ENCODE data around the gene SRP54. TPM values are rescaled to one million over a fixed set of nuclear protein-coding genes. Genes with fewer than 3 reads are reported as not detected.

Gene SRP54
- total and polyA plus RNA-seq, 2 of the 8 experiments (the other 6 are each of a cell fraction or from before 2014, with no cell fraction given) = 19.7 to 60.0 TPM

DNA sequence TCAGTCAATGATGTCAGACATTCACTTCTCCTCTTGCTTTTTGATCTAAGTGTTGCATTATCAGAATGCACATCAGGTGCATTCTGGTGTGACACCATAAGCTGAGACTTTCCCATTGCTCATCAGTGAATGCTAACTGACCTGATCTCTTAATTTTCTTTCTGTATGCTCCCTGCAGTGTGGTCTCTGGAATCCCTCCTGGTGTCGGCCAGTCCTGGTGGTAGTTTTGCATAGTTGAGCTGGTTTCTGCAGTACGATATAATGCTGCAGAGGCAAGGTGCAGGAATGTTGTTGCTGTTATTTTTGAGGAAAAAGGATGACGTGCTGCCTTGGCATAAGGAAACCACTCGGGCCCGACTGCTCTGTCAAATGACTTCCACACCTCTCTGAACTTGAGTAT is 11.0 kb upstream of the SRP54 start:
- no peak overlapping the region for H2AK5ac ChIP-seq (ENCODE audit: low read depth, low read length)
- H3K27ac ChIP-seq (ENCODE audit: low read depth, low read length) = no peak overlapping the region
- H2AFZ ChIP-seq (ENCODE audit: low read length) = no peak overlapping the region
- no peak overlapping the region for H3K9ac ChIP-seq (replicated peaks in 1 of 4; ENCODE audit: extremely low read depth in 1 of 4, low read depth in 3 of 4, low read length in 3 of 4)
- no peak overlapping the region for H3K14ac ChIP-seq (ENCODE audit: insufficient read length)
- no peak overlapping the region for H3K18ac ChIP-seq (ENCODE audit: extremely low read depth, low read length)
- H4K5ac ChIP-seq (ENCODE audit: insufficient read length, low read depth, low read length) = no peak overlapping the region
- no peak overlapping the region for H3K4me2 ChIP-seq (ENCODE audit: insufficient read depth in 1 of 2, low read depth in 2 of 2, low read length in 2 of 2)
- H3K4ac ChIP-seq (replicated peaks; ENCODE audit: insufficient read length, low read depth, low read length) = no peak overlapping the region
- DNase-seq (ENCODE audit: low read depth in 1 of 2, low spot score in 2 of 2) = no peak
- WGBS, 2 experiments (ENCODE audit: extremely low coverage in 1 of 2, insufficient coverage in 1 of 2, insufficient read length in 1 of 2, insufficient replicate concordance in 2 of 2, low coverage in 1 of 2, low lambda C conversion rate in 2 of 2, missing lambda C conversion rate in 1 of 2) = 85% methylated on average over 5 of the region's 5 CpGs; no CpG with 5 or more reads in 1 of the 2 experiments
- H3K79me1 ChIP-seq (ENCODE audit: low read depth, low read length) = no peaks in the 10 kb centered on the region
- H4K8ac ChIP-seq (ENCODE audit: extremely low read depth, insufficient read depth, low read length) = no peak overlapping the region
- no peaks in the 10 kb centered on the region for H3K27me3 ChIP-seq (replicated peaks in 1 of 4; ENCODE audit: control insufficient read depth in 3 of 4, extremely low read depth in 1 of 4, insufficient read depth in 3 of 4, low read length in 3 of 4)
- no peak overlapping the region for H2BK20ac ChIP-seq (ENCODE audit: low read length)
- H2BK5ac ChIP-seq (ENCODE audit: low read depth, low read length) = no peak overlapping the region
- no peak overlapping the region for H2BK120ac ChIP-seq (replicated peaks; ENCODE audit: low read depth, low read length)
- H2BK12ac ChIP-seq (ENCODE audit: low read depth, low read length) = no peak overlapping the region
- no peak overlapping the region for H2BK15ac ChIP-seq (ENCODE audit: low read length)
- no peak overlapping the region for H4K91ac ChIP-seq (replicated peaks; ENCODE audit: insufficient read length, low read length)
- no peak for FAIRE-seq
- no peak overlapping the region for H3K23ac ChIP-seq (ENCODE audit: insufficient read length)
- no peaks in the 10 kb centered on the region for H3K9me3 ChIP-seq (ENCODE audit: insufficient read depth in 2 of 2, low read depth in 1 of 2, low read length in 1 of 2)
- H3K23me2 ChIP-seq (ENCODE audit: low read depth, low read length) = no peaks in the 10 kb centered on the region
- CTCF ChIA-PET (ENCODE audit: partially characterized antibody) = interaction anchor here (2.2 kb wide), 1 partner anchor 9 kb away, joined by 7 read pairs; no protein-coding TSS in a partner anchor
- no peaks in the 10 kb centered on the region for H3K4me1 ChIP-seq (replicated peaks in 1 of 4; ENCODE audit: control insufficient read depth in 3 of 4, insufficient read depth in 4 of 4, low read length in 3 of 4)
- POLR2A ChIA-PET (ENCODE audit: partially characterized antibody) = interaction anchor here (1.0 kb wide), 1 partner anchor 11 kb away, joined by 5 read pairs; the partner anchor contains the start of gene SRP54
- no peak overlapping the region for H3K56ac ChIP-seq (replicated peaks; ENCODE audit: insufficient read length, low read depth, low read length)
- H3K36me3 ChIP-seq (ENCODE audit: control insufficient read depth in 2 of 4, insufficient read depth in 4 of 4, low read length in 3 of 4) = peaks cover 0 to 7% (median 2%) of the 10 kb centered on the region in 4 experiments; a peak in 3 of 8 replicates
- H3K4me3 ChIP-seq (ENCODE audit: extremely low read depth in 1 of 4, insufficient read depth in 2 of 4, low read depth in 3 of 4, low read length in 4 of 4) = no peak overlapping the region
- peaks cover 0 to 17% of the 10 kb centered on the region in 2 experiments; a peak in 2 of 4 replicates for H3K79me2 ChIP-seq (ENCODE audit: control insufficient read depth in 1 of 2, insufficient read depth in 2 of 2, low read length in 2 of 2)
- H4K20me1 ChIP-seq (replicated peaks in 1 of 2; ENCODE audit: control insufficient read depth in 1 of 2, insufficient read depth in 2 of 2, low read length in 2 of 2) = peaks cover 0 to 2% of the 10 kb centered on the region in 2 experiments
- TF ChIP-seq GABPA (IDR thresholded peaks at IDR 0.05; ENCODE audit: borderline replicate concordance, insufficient read depth, low read length) = no peak
- TF ChIP-seq POLR2A (IDR thresholded peaks at IDR 0.05; ENCODE audit: control extremely low read depth in 1 of 2, low read depth in 2 of 2, low read length in 2 of 2) = no peak
- no peak for TF ChIP-seq CHD2 (IDR thresholded peaks at IDR 0.05; ENCODE audit: low read length)
- no peak for TF ChIP-seq CBX5 (IDR thresholded peaks at IDR 0.05; ENCODE audit: low read depth, low read length)
- TF ChIP-seq YY1 (IDR thresholded peaks at IDR 0.05; ENCODE audit: low read depth, low read length) = no peak
- TF ChIP-seq BACH1 (IDR thresholded peaks at IDR 0.05; ENCODE audit: low read length) = no peak
- no peak for TF ChIP-seq GTF2F1 (IDR thresholded peaks at IDR 0.05; ENCODE audit: borderline replicate concordance, low read depth, low read length)
- no peak for TF ChIP-seq KDM4A (IDR thresholded peaks at IDR 0.05; ENCODE audit: low read depth, low read length, severe bottlenecking)
- TF ChIP-seq EP300 (IDR thresholded peaks at IDR 0.05; ENCODE audit: borderline replicate concordance in 1 of 2, low read depth in 2 of 2, low read length in 2 of 2) = no peak

Measured in H1 (cell line).